ENCODE data around the gene CLEC1A.

DNA sequence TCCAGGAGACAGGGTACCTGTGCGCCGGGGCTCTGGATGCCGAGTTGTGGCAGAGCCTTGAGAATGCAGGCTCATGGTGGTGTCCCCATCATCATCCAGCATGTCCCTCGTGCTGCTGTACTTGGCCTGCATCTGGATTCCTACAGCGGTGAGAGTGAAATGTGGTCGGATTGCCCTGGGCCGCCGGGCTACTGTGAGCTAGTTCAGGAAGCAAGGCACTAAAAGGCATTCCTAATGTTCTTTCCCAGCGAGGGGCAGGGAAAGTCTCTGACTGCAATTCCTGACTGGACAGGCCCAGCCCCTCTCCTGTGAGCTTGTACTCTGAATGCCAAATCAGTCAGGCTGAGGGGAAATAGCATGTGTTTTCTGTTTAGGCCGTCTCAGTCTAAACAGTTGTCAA is at the start of gene CLEC1A:
- TF ChIP-seq, protein P1, sequence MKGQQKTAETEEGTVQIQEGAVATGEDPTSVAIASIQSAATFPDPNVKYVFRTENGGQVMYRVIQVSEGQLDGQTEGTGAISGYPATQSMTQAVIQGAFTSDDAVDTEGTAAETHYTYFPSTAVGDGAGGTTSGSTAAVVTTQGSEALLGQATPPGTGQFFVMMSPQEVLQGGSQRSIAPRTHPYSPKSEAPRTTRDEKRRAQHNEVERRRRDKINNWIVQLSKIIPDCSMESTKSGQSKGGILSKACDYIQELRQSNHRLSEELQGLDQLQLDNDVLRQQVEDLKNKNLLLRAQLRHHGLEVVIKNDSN (IDR thresholded peaks at IDR 0.05), result no peak
- no peak for TF ChIP-seq EP300 (IDR thresholded peaks at IDR 0.05; ENCODE audit: borderline replicate concordance)
